Measurements from ENCODE around the gene SCUBE2.

Gene SCUBE2

GRCh38 chr11:9071692-9072091, 19.7 kb downstream of the SCUBE2 start:
- H3K9me3 Mint-ChIP-seq: no peaks in the 10 kb centered on the region
- no peak for TF ChIP-seq CTCF (IDR thresholded peaks at IDR 0.05; ENCODE audit: unreplicated experiment in 3 of 3)
- H3K36me3 Mint-ChIP-seq (ENCODE audit: low read depth): no peaks in the 10 kb centered on the region
- peaks cover 13% of the 10 kb centered on the region for H3K27me3 Mint-ChIP-seq (ENCODE audit: low read depth)
- H3K27ac Mint-ChIP-seq: no peak overlapping the region
- no peak overlapping the region for H3K4me3 Mint-ChIP-seq
- H3K4me1 Mint-ChIP-seq: peaks cover 46% of the 10 kb centered on the region

DNA sequence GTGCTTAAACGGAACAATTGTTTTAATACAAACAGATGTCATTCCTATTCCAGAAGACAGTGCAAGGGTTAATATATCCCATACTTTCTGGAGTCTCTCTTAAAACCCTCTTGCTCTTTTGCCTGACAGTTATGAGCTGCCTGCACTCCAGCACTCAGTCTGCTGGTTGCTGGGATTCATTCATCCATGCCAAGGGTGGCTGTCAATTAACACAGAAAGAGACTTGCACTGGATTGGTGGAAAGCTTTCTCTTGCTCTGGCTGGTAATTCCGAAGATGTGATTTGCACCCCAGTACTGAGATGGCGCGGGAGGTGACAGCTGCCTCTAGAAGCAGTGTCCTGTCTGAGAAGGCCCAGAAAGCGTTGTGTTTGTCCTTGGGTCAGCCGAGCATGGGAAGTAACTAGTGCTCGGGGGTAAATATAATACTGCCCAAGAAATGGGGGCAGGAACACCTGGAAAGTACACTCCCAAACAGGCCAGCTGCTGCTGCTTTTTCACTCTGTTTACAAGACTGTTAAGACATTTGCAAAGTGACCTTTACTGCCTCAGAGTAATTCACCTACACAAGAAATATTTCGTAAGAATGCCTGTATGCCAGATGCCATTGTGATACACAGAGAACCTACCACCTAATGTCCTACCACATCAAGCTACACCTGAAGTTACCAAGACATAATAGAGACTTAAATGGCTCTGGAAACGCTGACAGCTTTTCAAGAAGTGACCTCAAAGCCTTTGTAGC, 20.5 kb downstream of the SCUBE2 start:
- TF ChIP-seq CTCF (IDR thresholded peaks at IDR 0.05; ENCODE audit: unreplicated experiment in 3 of 3): no peak
- Mint-ChIP-seq H3K9me3 (no peaks in the 10 kb centered on the region), H3K36me3 (ENCODE audit: low read depth) (no peaks in the 10 kb centered on the region), H3K4me3 (no peak overlapping the region), H3K27ac (peak overlapping the region in 1 of 3 experiments; percentile 31), H3K4me1 (peaks cover 45% of the 10 kb centered on the region), H3K27me3 (ENCODE audit: low read depth) (peaks cover 13% of the 10 kb centered on the region)

GRCh38 chr11:9069862-9070470, 21.4 kb downstream of the SCUBE2 start:
- Mint-ChIP-seq H3K4me3 (no peak overlapping the region), H3K4me1 (peaks cover 42% of the 10 kb centered on the region), H3K9me3 (no peaks in the 10 kb centered on the region), H3K36me3 (ENCODE audit: low read depth) (no peaks in the 10 kb centered on the region), H3K27ac (no peak overlapping the region), H3K27me3 (ENCODE audit: low read depth) (peaks cover 17% of the 10 kb centered on the region)
- no peak for TF ChIP-seq CTCF (IDR thresholded peaks at IDR 0.05; ENCODE audit: unreplicated experiment in 3 of 3)

DNA sequence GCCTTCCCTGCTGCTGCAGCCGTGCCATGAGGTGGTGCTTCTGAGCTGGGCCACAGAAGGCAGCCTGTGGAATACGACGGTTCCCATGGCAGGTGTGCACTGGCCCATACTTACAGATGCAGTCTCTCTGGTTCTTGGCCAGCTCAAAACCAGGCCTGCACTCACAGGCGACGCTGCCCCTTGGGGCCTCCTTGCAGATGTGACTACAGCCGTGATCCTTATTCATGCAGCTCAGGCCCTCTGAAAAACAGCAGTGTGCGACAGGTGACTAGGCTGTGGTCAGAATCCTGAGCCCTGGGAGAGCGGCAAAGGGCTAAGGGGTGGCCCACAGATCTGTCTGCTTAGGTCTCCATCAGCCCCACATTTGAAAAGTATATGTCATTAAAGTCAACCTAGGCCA, 22.1 kb downstream of the SCUBE2 start:
- Mint-ChIP-seq H3K4me1 (peaks cover 46% of the 10 kb centered on the region), H3K9me3 (no peaks in the 10 kb centered on the region), H3K4me3 (no peak overlapping the region), H3K27ac (no peak overlapping the region), H3K27me3 (ENCODE audit: low read depth) (peaks cover 19% of the 10 kb centered on the region), H3K36me3 (ENCODE audit: low read depth) (no peaks in the 10 kb centered on the region)
- no peak for TF ChIP-seq CTCF (IDR thresholded peaks at IDR 0.05; ENCODE audit: unreplicated experiment in 3 of 3)

DNA sequence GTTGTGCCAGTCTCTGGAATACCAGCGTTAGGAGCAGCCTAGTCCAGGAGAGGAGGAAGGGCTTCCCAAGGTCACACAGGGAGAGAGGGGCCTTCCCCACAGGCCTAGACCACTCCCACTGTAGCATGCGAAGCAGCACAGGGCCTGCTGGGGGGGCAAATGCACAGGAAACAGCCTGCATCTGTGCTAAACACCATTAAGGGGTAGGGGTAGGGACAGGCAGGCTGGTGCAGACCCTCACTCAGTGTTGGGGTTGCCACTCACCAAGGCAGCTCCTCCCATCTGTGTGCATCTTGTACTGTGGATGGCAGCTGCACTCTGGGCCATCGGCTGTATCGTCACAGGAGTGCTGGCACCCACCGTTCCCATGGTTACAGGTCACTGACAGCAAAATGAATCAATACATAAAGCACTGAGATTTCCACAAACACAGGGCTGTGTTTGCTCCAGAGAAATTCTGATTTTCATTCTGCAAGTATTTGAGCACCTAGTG, 24.9 kb downstream of the SCUBE2 start:
- TF ChIP-seq CTCF (IDR thresholded peaks at IDR 0.05; ENCODE audit: unreplicated experiment in 3 of 3): no peak
- Mint-ChIP-seq H3K36me3 (ENCODE audit: low read depth) (no peaks in the 10 kb centered on the region), H3K9me3 (no peaks in the 10 kb centered on the region), H3K4me3 (no peak overlapping the region), H3K4me1 (peaks cover 39% of the 10 kb centered on the region), H3K27me3 (ENCODE audit: low read depth) (peaks cover 13% of the 10 kb centered on the region), H3K27ac (no peak overlapping the region)
